GM20000 (cell line): ENCODE data around the gene BNC2.

Experiments used
- DNase-seq: peaks from one replicate; pipeline ENCODE4 v3.0.0; 2012; ENCODE audit warnings: low spot score
- TF ChIP-seq, protein P1 (sequence below): IDR thresholded peaks from 2 replicates; pipeline ENCODE4 v1.5.1; 2012; ENCODE audit warnings: mild to moderate bottlenecking, control low read depth; ENCODE audit errors: extremely low read depth, missing control alignments

Gene BNC2

GRCh38 chr9:16377311-16377710 is 493.2 kb downstream of the BNC2 start:
- DNase-seq, result no peak
- TF ChIP-seq, protein P1, sequence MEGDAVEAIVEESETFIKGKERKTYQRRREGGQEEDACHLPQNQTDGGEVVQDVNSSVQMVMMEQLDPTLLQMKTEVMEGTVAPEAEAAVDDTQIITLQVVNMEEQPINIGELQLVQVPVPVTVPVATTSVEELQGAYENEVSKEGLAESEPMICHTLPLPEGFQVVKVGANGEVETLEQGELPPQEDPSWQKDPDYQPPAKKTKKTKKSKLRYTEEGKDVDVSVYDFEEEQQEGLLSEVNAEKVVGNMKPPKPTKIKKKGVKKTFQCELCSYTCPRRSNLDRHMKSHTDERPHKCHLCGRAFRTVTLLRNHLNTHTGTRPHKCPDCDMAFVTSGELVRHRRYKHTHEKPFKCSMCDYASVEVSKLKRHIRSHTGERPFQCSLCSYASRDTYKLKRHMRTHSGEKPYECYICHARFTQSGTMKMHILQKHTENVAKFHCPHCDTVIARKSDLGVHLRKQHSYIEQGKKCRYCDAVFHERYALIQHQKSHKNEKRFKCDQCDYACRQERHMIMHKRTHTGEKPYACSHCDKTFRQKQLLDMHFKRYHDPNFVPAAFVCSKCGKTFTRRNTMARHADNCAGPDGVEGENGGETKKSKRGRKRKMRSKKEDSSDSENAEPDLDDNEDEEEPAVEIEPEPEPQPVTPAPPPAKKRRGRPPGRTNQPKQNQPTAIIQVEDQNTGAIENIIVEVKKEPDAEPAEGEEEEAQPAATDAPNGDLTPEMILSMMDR, result no peak

GRCh38 chr9:16371306-16371705 is 499.2 kb downstream of the BNC2 start:
- TF ChIP-seq, protein P1, result no peak
- no peak for DNase-seq

DNA sequence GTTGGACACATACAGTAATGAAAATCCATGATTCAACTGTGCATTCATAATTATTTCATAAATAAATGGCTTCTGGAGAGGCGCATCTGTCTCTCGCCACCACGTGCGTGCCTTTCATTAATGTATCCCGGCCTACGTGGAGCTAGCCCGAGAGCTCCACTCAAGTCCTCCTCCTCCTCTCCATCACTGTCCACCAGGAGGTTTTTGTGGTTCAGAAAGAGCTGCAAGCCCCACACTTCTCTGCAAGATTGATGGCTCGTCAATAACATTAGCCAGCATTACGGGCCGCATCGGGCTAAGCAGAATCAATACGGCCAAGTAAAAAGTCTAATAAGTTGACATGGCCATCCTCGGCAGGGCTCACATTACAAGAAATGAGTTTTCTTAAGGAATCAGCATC is 499.8 kb downstream of the BNC2 start:
- TF ChIP-seq, protein P1, result no peak
- no peak for DNase-seq

- DNase-seq, result no peak
- TF ChIP-seq, protein P1, result no peak
These were observed 501.0 kb downstream of the BNC2 start for GRCh38 chr9:16369427-16369826.

DNA sequence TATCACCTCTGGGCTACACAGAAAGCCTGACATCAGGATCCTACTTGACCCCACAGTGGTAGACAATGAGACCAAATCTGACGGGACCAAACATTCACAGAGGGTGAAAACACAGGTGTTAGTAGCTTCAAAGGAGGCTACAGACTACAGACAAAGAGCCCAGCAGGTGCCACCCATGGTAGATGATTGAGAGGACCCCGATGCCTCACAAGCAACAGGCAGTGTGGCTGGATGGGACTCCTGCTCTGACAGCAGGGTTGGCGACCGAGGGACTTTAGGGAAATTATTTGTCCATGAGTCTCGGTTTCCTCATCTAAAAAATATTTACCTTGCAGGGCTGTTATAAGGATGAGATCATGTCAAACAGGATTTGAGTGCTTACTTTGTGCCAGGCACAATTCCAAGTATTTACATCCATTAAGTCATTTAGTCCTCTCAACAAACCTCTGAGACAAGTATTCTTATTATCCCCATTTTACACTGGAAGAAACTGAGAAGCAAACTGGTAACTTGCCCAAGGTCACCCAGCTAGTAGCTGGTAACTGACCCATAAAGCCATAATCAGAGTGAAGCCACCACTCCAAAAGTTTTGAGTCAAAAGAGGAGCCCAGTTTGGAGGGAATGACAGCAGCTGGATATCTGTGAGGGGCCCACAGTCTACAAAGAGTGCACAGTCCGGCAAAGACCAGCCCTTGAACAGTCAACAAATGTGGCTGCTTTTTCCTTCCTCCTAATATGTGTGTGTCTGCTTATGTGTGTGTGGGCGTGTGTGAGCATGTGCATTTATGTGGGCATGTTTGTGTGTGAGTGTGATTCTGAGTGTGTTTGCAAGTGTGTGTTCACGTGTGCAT is 502.0 kb downstream of the BNC2 start:
- TF ChIP-seq, protein P1, result no peak
- DNase-seq, result no peak

GRCh38 chr9:16367605-16368231 is 502.8 kb downstream of the BNC2 start:
- no peak for DNase-seq
- TF ChIP-seq, protein P1, result no peak

GRCh38 chr9:16364347-16364746 is 506.1 kb downstream of the BNC2 start:
- TF ChIP-seq, protein P1, result no peak
- no peak for DNase-seq
